CMK (cell line): ENCODE results near the gene PRF1.

ENCODE experiments used
- DNase-seq: peaks from one replicate; pipeline ENCODE4 v3.0.0-alpha.2; 2010; ENCODE audit warnings: low read depth

Gene PRF1

DNA sequence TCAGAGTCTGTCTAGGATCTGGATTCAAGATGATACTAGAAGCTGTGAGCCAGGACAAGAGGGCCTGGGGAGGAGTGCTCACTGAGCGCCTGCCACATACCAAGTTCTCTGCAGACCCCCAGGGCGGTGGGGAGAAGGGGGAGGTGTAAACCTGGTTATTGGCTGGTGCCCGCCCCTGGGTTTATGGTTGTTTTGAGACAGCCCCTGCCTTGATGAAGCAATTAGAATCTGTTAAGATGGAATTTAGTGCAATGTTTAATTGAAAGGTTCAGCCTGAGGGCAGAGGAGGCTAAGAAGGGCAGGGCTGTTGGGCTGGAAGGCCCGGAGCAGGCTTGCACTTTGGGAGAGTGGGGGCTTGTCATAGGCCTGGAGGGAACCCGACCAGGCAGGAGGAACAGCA, 42.7 kb downstream of the PRF1 start:
- no peak for DNase-seq

DNA sequence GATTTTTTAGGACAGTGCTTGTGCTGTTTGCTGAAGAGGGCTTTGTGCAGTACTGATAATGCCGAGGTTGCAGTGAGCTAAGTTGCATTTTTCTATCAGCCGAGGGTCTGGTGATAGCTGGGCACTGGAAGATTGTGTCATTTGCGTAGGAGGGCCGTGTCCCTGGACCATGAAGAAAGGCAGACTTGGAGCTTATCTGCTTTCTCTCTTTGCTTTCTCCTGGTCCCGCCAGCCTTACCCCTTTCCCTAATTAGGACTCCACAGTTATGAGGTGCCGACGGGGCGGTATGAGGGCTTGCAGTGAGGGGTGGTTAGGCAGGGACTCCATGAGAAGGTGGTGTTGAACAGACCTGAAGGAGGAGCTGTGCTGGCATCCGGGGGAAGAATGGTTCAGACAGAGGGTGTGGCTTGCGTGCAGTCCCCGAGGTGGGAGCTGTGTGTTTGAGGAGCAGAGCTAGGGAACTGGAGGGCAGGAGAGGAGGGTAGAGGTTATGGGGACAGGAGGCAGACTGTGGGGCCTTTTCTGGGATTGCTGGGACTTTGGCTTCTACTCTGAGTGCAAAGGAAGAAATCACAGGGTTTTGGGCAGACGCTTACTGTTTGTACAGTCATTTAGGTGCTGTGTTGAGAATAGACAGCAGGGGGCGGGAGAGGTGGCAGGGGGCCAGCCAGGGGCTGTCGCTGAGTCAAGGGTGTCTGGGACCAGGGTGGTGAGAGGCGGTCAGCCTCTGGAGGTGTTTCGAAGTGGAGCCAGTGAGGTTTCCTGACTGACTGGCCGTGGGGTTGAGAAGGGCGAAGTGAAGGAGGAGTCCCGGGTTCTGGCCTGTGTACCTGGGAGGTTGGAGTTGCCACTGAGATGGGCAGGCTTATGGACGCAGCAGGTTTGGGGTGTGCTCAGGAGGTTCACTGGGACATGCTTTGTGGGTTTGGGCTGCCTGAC, 43.4 kb downstream of the PRF1 start:
- DNase-seq: peak; percentile 69

DNA sequence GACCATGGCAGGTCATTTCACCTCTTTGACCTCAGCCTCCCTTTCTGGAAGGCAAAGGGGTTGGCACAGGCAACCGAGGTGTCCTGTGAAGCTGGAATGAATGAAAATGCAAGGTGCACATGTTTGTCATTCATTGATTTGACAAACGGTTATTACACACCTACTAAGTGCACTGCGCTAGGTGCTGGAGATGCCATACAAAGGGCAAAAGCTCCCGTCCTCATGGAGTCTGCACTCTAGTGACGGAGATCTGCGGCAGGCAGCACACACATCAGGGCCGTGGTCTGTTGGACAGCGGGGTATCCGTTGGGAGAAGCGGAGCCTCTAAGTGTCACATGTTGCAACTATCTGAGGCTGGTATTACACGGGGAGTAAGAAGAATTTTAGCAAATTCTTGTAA, 44.2 kb downstream of the PRF1 start:
- DNase-seq: no peak

DNA sequence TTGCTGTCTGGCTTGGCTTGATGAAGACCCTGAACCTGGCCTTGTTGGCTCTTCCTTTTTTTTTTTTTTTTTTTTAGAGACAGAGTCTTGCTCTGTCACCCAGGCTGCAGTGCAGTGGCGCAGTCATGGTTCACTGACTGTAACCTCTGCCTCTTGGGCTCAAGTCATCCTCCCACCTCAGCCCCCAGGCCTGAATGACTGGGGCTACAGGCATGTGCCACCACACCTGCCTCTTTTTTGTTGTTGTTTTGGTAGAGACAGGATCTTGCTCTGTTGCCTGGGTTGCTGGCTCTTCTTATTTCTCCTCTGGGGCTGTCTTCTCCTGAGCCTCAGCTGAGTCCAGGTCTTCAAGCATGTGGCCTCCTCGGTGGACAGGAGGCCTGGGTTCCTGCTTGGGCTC, 44.7 kb downstream of the PRF1 start:
- DNase-seq: no peak

DNA sequence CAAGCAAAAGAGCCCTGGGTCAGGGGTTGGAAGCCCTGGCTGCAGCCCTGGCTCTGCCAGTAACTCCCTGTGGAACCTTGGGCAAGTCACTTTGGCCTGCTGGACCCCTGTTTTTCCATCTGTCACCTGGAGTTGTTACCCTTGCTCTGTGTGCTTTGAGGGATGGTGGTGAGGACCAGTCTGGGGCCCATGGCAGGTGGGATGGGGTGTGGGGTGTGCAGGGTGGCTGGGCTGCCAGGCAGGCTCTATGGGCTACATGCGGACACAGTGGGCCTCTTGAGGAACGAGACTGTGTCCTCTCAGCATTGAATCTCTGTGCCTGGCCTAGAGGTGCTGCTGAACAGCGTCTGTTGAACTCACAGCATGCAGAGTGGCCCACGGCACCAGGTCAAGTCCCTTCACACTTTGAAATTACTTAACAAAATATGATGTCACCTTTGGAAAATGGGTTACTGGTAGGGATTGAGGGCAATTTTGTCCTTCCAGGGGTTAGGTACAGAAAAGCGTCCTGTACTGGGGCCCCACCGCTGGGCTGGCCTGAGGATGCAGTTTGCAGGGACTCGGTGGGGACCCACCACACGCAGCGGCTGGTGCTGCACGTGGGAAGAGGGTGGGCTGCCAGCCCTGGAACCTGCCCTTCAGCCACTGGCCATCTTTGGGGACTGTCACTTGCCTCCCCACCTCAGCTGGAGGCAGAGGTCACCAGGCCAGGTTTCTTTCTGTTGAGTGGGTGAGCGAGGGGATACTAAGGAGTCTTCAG, 45.3 kb downstream of the PRF1 start:
- DNase-seq: no peak

DNA sequence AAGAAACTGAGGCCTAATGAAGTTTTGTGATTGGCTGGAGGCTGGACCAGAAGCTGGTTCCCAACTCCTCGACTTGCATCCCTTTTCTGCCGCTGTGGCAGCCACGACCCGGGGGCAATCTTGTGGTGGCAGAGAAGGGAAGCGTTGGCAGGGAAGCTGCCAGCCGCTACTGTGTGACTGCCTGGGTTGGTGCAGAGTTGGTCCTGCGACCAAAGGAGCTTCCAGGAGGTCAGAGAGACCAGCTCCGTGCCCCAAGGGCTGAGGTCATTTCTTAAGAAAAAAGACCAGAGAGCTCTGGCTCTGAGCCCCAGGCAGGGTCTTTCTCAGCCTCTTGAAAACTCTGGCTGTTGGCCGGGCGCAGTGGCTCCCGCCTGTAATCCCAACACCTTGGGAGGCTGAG, 47.2 kb downstream of the PRF1 start:
- DNase-seq: no peak

DNA sequence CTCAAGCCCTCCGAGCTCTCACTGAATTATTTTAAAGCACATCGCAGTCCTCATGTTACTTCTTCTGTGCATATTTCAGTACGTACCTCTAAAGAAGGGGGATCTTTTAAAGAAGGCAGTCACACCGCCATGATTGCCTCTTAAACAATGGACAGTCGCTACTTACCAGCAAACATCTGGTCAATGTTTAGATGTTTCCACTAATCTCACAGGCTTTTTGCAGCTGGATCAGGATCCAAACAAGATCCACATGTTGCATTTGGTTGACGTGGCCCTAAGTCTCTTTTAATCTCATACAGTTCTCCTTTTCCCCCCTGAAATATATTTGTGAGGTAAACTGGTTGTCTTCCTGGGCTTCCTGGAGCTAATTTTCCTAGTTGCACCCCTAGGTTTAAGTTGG, 50.0 kb downstream of the PRF1 start:
- no peak for DNase-seq

DNA sequence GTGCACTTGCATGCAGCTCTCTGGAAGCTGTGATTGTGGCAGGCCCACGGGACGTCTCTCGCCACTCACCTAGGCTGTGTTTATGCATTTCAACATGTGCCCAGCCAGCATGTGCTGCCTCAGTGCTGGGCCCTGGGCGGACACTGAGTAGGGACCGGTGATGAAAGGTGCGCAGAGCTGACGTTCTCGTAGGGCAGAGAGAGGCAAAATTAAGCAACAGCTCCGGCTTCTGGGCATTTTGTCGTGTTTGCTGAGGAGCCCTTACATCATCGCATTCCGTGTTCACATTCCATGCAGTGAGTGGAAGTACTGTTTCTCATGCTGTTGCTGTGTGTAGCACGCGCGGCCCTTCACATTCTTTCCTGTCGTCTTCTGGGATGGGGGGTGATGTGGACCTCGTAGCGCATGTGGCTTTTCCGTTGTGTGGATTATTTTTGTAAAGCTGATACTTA, 50.5 kb downstream of the PRF1 start:
- no peak for DNase-seq

DNA sequence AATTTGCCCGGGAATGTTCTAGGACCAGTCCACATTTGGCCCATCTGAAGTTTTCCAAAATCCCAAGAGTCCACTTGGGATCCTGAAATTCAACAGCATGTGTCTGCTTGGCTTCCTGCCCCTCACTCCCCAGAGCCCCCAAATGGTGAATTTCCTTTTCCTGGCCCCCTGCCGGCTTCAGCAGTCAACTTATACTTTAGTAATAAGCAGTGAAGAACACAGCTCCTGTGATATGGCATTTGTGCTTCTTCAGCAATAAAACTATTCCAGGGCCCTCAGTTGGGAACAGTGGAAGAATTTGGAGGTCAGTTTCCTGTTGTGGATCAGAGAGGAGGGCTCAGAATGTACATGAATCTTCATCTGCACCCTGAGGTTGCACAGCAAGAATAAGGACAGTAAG, 51.1 kb downstream of the PRF1 start:
- no peak for DNase-seq

DNA sequence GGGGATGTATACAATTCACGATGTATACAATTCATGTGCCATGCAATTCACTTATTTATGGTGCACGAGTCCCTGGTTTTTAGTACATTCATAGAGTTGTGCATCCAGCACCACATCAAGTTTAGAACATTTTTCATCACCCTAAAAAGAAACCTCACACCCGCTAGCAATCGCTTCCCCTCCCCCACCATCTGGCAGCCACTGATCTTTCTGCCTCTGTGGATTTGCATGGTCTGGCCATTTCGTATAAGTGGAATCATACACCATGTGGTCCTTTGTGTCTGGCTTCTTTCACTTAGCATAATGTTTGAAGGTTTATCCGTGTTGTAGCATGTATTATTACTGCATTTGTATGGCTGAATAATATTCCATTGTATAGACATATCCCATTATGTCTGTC, 52.1 kb downstream of the PRF1 start:
- DNase-seq: no peak

DNA sequence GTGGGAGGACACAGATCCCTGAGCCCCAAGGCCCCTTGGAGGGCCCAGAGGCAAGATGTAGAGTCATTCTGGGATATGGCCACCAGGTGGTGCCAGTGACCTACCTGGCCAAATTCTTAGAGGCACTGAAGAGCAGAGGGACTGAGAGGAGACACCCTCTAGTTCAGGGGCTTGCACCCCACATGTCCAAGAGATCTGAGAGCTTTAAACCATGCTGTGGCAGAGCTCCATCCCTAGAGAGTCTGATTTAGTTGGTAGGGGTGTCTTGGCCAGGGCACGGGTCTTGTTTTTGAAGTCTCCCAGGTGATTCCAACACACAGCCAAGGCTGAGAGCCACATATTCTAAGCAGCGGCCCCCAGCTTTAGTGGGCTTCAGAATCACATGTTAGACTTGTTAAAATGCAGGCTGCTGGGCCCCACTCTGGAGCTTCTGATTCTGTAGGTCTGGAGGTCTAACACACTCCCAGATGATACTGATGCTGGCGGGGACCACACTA, 52.5 kb downstream of the PRF1 start:
- DNase-seq: peak; percentile 41

DNA sequence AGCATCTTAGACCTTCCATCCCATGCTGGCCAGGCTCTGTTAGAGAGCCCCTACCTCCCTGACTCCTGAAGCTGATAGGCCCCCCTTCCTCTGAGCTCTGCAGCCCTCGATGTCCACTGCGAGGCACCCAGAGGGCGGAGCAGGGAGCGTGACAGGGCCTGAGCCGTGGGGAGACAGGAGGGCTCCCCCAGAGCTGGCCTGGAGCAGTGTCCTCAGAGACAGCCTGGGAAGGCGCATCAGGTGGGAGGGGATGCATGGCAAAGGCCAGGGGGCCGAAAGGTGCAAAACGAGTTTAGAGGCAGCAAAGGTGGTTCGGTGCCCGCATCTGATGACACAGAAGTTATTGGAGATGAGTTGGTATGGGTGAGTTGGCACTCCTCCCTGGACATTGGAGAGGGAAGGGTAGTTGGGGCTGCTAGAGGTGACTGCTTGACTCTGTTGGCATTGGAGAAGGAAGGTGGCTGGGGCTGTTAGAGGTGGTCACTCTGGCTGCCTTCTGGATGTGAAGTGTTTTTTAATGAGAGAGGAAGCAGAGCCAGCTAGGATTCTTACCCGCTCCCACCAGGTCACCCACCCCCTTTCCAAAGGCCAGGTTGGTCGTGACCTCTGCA, 53.1 kb downstream of the PRF1 start:
- no peak for DNase-seq
